Activated CD8-positive, alpha-beta memory T cell treated with anti-CD3 and anti-CD28 coated beads, Interleukin-2, amount 50 U/mL, for 1 hour (primary cell): ENCODE measurements around the gene PLRG1.
A peak's percentile ranks its signal among the peaks of the same experiment; 100 is the strongest.
"Not testable (repeated sequence)": the region's sequence is repeated elsewhere in the genome, so short reads cannot be mapped to it uniquely, and the experiment has no call there.

ENCODE experiments used
- DNase-seq: peaks from one replicate; pipeline ENCODE4 v3.0.0-alpha.2; 2020; ENCODE audit errors: extremely low read depth

The PLRG1 gene

DNA sequence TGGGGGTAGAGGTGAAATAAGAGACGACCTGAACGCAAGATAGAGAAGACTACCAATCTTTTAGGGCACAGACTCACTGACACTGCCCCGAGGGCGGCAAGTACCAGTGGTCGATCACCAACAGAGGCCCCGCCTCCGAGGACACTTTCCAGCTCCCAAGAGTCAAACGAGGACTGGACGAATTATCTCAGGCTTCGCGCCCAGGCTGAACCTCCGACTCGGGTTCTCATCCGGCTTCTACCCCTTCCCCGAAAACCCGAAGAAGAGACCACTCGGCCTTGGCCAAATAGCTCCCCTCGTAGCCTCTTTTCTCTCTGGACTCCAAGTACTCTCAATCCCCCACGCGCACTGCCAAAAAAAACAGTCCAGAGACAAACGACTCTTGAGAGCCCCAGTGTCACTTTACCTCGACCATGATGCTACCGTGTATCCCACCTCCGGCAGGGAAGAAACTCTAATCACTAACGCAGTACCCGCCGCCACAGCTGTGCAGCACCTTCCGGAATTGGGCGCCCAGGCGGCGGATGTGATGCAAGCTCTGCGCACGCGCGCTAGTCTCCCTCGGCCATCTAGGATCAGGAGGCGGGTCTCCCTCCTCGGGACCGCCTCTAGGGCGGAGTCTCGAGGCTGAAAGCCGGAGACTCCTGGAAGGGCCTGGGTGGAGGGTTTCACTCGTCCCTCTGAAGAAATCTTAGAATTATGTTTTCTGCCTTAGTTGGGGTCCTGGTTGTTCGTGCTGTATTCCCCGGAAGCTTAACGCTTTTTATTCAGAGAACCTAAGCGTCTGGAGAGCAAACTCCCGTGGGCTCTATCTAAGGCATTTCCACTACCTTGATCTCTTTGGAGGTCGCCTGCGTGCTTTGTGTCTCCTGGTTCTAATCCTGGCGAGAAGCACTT lies at the start of gene PLRG1:
TSS of gene PLRG1 (minus strand) at position 507 of the 897 bp plus-strand sequence. CDS start at position 415, 92 bp downstream.
- DNase-seq, result peak; percentile 91

GRCh38 chr4:154597798-154598774 lies 47.9 kb upstream of the PLRG1 start:
- no peak for DNase-seq

DNA sequence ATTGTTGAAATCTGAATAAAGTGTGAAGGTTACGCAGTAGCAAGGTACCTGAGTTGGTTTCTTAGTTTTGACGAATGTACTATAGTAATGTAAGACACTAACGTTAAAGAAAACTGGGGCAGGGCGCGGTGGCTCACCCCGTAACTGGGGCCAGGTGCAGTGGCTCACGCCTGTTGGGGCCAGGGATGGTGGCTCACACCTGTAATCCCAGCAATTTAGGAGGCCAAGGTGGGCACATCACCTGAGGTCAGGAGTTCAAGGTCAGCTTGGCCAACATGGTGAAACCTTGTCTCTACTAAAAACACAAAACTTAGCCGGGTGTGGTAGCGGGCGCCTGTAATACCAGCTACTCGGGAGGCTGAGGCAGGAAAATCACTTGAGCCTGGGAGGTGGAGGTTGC lies 47.1 kb upstream of the PLRG1 start:
- not testable (repeated sequence) for DNase-seq

- DNase-seq, result no peak
Measured at GRCh38 chr4:154595807-154596206, 45.6 kb upstream of the PLRG1 start.

DNA sequence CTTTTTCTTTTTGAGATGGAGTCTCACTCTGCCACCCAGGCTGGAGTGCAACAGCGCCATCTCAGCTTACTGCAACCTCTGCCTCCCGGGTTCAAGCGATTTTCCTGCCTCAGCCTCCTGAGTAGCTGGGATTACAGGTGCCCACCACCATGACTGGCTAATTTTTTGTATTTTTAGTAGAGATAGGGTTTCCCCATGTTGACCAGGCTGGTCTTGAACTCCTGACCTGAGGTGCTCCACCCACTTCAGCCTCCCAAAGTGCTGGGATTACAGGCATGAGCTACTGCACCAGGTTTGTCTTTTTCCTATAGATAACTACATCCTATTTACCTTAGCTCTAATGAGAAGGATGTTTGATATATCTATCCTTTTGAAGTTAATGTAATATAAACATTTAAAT lies 44.1 kb upstream of the PLRG1 start:
- DNase-seq, result not testable (repeated sequence)

GRCh38 chr4:154593868-154594267 lies 43.7 kb upstream of the PLRG1 start:
- DNase-seq, result no peak

- no peak for DNase-seq
Measured at GRCh38 chr4:154591890-154592289, 41.7 kb upstream of the PLRG1 start.

DNA sequence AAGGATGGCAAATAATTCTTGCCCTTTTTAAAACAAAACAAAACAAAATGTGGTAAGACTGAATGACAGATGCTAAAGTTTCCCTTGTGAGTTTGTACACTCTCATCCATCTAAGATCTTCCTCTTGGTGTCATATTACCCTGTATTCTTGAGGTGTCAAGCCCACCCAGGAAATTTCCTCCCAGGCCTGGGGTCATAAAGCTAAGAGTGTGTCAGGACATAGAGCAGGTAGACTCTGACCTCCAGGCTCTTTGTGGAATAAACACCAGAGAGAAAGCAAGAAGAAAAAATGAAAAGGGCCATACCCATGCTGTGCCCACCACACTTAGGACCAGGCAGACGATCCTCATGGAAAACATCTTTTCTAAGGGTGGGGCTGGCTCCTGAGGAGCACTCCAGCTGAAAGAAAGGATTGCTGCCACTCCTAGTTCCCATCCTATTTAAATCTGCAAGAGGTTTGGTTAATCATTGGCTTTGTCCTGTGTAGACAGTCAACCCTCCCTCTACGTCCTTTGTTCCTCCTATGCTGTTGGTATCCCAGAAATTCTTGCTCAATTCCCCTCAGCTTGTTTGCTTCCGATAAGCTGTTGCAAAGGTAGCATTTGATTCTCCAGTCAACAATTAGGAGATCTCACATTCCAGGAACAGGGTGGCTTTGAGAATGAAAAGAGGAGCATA lies 40.3 kb upstream of the PLRG1 start, which contains the start of gene FGA:
TSS of gene FGA (minus strand) at position 414 of the 678 bp plus-strand sequence. CDS start at position 359, 55 bp downstream.
- DNase-seq, result no peak

GRCh38 chr4:154589296-154590197 lies 39.3 kb upstream of the PLRG1 start:
- no peak for DNase-seq

GRCh38 chr4:154588198-154588597 lies 38.0 kb upstream of the PLRG1 start:
- no peak for DNase-seq

- DNase-seq, result no peak
Measured at GRCh38 chr4:154586296-154587033, 36.3 kb upstream of the PLRG1 start.

DNA sequence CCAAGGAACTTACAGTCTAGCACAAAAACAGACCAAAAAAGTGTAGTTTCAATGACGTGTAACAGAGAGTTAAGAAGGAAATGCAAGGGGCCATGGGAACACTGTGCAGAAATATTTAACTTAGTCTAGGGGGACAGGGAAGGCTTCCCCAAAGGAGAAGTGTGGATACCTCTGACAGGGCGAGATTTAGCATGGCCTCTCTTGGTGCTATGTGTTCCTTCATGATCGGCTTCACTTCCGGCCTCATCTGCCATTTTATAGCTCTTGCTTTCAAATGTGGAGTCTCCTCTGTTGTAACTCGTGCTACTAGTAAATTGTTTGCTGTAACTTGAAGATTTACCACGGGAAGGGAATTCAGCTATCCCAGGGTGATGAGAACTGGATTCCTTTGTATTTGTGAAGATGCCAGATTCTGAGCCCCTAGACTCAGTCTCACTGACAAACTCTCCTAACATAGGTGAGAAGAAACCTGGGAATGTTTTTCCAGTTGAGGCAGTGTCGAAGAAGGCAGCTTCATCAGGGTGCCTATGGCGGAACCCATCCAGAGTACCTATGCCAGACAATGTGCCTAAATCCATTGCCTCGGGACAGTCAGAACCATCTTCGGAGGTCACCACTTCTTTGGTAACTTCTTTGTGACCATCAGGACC lies 35.3 kb upstream of the PLRG1 start:
- DNase-seq, result no peak

GRCh38 chr4:154584259-154584658 lies 34.1 kb upstream of the PLRG1 start:
- no peak for DNase-seq

DNA sequence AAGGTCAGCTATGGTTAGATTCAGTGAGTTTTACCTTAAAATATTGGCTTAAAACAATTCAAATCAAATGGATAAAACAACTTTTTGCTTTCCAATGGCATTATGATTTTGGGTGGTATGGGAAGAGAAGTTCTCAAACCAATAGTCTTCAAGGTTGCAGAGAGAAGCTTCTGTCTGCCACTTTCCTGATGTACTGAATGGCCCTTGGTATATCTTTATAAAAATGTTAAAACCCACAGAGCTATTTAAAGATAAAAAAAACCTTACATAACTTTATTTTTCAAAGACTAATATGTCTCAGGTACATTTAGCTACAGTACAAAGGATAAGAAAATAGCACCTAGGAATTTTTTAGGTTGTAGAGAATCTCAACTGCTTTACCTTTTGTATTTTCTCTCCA lies 33.5 kb upstream of the PLRG1 start:
- DNase-seq, result no peak

- no peak for DNase-seq
Measured at GRCh38 chr4:154583230-154583629, 33.0 kb upstream of the PLRG1 start.

GRCh38 chr4:154582723-154583122 lies 32.5 kb upstream of the PLRG1 start:
- DNase-seq, result no peak

DNA sequence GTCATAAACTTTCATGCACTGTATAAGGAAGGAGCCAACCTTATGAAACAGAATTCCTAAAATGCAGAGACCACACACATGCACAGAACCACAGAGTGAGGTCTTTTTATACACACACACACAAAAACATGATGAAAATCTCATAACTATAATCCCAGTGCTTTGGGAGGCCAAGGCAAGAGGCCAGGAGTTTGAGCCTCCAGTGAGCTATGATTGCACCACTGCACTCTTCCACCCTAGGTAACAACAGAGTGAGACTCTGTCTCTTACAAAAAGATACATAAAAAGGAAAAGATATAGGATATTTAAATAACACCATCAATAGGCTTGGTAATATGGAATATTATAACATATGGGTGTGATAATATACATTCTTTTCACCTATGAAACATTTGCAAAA lies 29.7 kb upstream of the PLRG1 start:
- no peak for DNase-seq

GRCh38 chr4:154578919-154579318 lies 28.7 kb upstream of the PLRG1 start:
- DNase-seq, result no peak

DNA sequence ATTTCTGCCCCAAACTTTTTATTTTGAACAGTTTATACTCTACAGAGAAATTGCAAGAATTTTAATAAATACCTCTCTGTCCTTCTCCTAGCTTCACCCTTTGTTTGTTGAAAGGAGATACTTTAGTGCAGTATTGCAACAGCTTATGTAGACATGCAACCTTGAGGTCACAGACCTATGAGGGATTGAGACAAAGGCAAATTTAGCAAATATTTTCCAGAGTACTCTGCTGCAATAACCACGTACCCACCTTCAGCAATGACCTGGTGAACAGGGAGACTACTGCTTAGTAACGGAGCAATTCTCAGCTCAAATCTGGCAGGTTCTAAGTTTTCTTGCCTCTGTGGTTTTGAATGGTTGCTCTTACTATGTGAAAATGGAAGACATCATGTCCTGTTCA lies 27.1 kb upstream of the PLRG1 start:
- no peak for DNase-seq
